Activated CD4-positive, alpha-beta T cell treated with anti-CD3 and anti-CD28 coated beads, Interleukin-2, amount 10 ng/mL, durations not matched to agents 24 days and 14 days (primary cell): Measurements from ENCODE around the gene WDR46. TPM values are rescaled to one million over a fixed set of nuclear protein-coding genes. Genes with fewer than 3 reads are reported as not detected.

ENCODE experiments used
- total RNA-seq: library from RNA; stranded (reverse); gene quantifications from 2 replicates; pipeline ENCODE4 v1.2.3, GENCODE V29; 2022

WDR46 gene
- total RNA-seq, 1 donor from 2014 or later, result 120 TPM

Other genes starting within 250 kb of the WDR46 start
- gene HLA-DPA1, start 215.6 kb downstream of the WDR46 start, total RNA-seq, result 38.5 and 42.6 TPM in 2 replicates
- 4.7 and 6.2 TPM in 2 replicates for gene HLA-DPB1, start 213.2 kb downstream of the WDR46 start, total RNA-seq
- gene COL11A2, start 96.8 kb downstream of the WDR46 start, total RNA-seq, result 0.47 and 0.56 TPM in 2 replicates
- 46.6 and 48.0 TPM in 2 replicates for gene RXRB, start 88.6 kb downstream of the WDR46 start, total RNA-seq
- 61.7 and 63.9 TPM in 2 replicates for gene SLC39A7, start 88.4 kb downstream of the WDR46 start, total RNA-seq
- 18.2 and 18.3 TPM in 2 replicates for gene HSD17B8, start 84.6 kb downstream of the WDR46 start, total RNA-seq
- 44.4 and 47.6 TPM in 2 replicates for gene RING1, start 80.7 kb downstream of the WDR46 start, total RNA-seq
- gene VPS52, start 17.4 kb downstream of the WDR46 start, total RNA-seq, result 59.9 and 64.9 TPM in 2 replicates
- 3,200 and 3,212 TPM in 2 replicates for gene RPS18, start 17.2 kb downstream of the WDR46 start, total RNA-seq
- gene B3GALT4, start 12.1 kb downstream of the WDR46 start, total RNA-seq, result 4.1 and 4.6 TPM in 2 replicates
- 114 and 132 TPM in 2 replicates for gene PFDN6, start 362 bp upstream of the WDR46 start, total RNA-seq
- 27.3 and 28.4 TPM in 2 replicates for gene RGL2, start 9.7 kb upstream of the WDR46 start, total RNA-seq
- gene TAPBP, start 24.8 kb upstream of the WDR46 start, total RNA-seq, result 271 and 278 TPM in 2 replicates
- gene ZBTB22, start 28.5 kb upstream of the WDR46 start, total RNA-seq, result 11.3 and 14.3 TPM in 2 replicates
- 64.9 and 71.3 TPM in 2 replicates for gene DAXX, start 33.7 kb upstream of the WDR46 start, total RNA-seq
- gene KIFC1, start 102.6 kb upstream of the WDR46 start, total RNA-seq, result 64.9 and 66.5 TPM in 2 replicates
- gene PHF1, start 121.8 kb upstream of the WDR46 start, total RNA-seq, result 29.5 and 33.6 TPM in 2 replicates
- gene CUTA, start 128.9 kb upstream of the WDR46 start, total RNA-seq, result 120 and 124 TPM in 2 replicates
- gene SYNGAP1, start 130.8 kb upstream of the WDR46 start, total RNA-seq, result 41.5 and 44.6 TPM in 2 replicates
- gene ZBTB9, start 165.3 kb upstream of the WDR46 start, total RNA-seq, result 14.2 and 14.5 TPM in 2 replicates